ENCODE results near the gene PI4K2B.

PI4K2B gene

GRCh38 chr4:25297528-25298242 is 63.9 kb downstream of the PI4K2B start:
- no peak for DNase-seq (ENCODE audit: low read depth in 2 of 2)
- no peak for TF ChIP-seq CTCF (IDR thresholded peaks at IDR 0.05; ENCODE audit: low read depth, low read length)
- H3K4me3 ChIP-seq (replicated peaks in 1 of 2; ENCODE audit: low read depth in 2 of 2, low read length in 2 of 2), result no peak overlapping the region

GRCh38 chr4:25299476-25300203 is 65.8 kb downstream of the PI4K2B start:
- H3K4me3 ChIP-seq (replicated peaks in 1 of 2; ENCODE audit: low read depth in 2 of 2, low read length in 2 of 2), result no peak overlapping the region
- no peak for TF ChIP-seq CTCF (IDR thresholded peaks at IDR 0.05; ENCODE audit: low read depth, low read length)
- DNase-seq (ENCODE audit: low read depth in 2 of 2), result no peak

GRCh38 chr4:25301471-25301870 is 67.6 kb downstream of the PI4K2B start:
- DNase-seq (ENCODE audit: low read depth in 2 of 2), result no peak
- no peak overlapping the region for H3K4me3 ChIP-seq (replicated peaks in 1 of 2; ENCODE audit: low read depth in 2 of 2, low read length in 2 of 2)
- no peak for TF ChIP-seq CTCF (IDR thresholded peaks at IDR 0.05; ENCODE audit: low read depth, low read length)

GRCh38 chr4:25302626-25303025 is 68.8 kb downstream of the PI4K2B start:
- DNase-seq (ENCODE audit: low read depth in 2 of 2), result no peak
- no peak for TF ChIP-seq CTCF (IDR thresholded peaks at IDR 0.05; ENCODE audit: low read depth, low read length)
- H3K4me3 ChIP-seq (replicated peaks in 1 of 2; ENCODE audit: low read depth in 2 of 2, low read length in 2 of 2), result no peak overlapping the region

GRCh38 chr4:25303578-25303977 is 69.7 kb downstream of the PI4K2B start:
- no peak for TF ChIP-seq CTCF (IDR thresholded peaks at IDR 0.05; ENCODE audit: low read depth, low read length)
- H3K4me3 ChIP-seq (replicated peaks in 1 of 2; ENCODE audit: low read depth in 2 of 2, low read length in 2 of 2), result no peak overlapping the region
- no peak for DNase-seq (ENCODE audit: low read depth in 2 of 2)

GRCh38 chr4:25306518-25307057 is 72.8 kb downstream of the PI4K2B start:
- no peak for DNase-seq (ENCODE audit: low read depth in 2 of 2)
- no peak for TF ChIP-seq CTCF (IDR thresholded peaks at IDR 0.05; ENCODE audit: low read depth, low read length)
- H3K4me3 ChIP-seq (replicated peaks in 1 of 2; ENCODE audit: low read depth in 2 of 2, low read length in 2 of 2), result no peak overlapping the region

Measured in cardiac fibroblast (primary cell).